GM12878 (cell line): ENCODE results near the gene COL23A1. TPM values are rescaled to one million over a fixed set of nuclear protein-coding genes. Genes with fewer than 3 reads are reported as not detected.

Experiments
- CHD2 ChIP-seq: IDR thresholded peaks from 2 replicates; pipeline ENCODE4 v1.6.1; 2011; ENCODE audit warnings: low read depth, low read length, improper control_type of control experiment, borderline replicate concordance
- CREB1 ChIP-seq: IDR thresholded peaks from 2 replicates; pipeline ENCODE4 v1.6.1; 2012; ENCODE audit warnings: low read depth, mild to moderate bottlenecking, inconsistent platforms
- HDAC6 ChIP-seq: fragments of 200-600 bp; sonication (generic); IDR thresholded peaks from one replicate; pipeline ENCODE4 v1.8.0; 2017; ENCODE audit warnings: antibody characterized with exemption; ENCODE audit not compliant: unreplicated experiment
- MTA3 ChIP-seq: IDR thresholded peaks from 2 replicates; pipeline ENCODE4 v1.6.1; 2012; ENCODE audit warnings: low read length, inconsistent platforms, borderline replicate concordance
- NKRF ChIP-seq: fragments of 450-650 bp; conservative IDR thresholded peaks from 2 replicates; pipeline ENCODE4 v1.6.1; 2017; ENCODE audit warnings: mild to moderate bottlenecking, moderate library complexity
- PRDM15 ChIP-seq: fragments of 450-650 bp; formaldehyde crosslinking; IDR thresholded peaks from 2 replicates; pipeline ENCODE4 v1.4.0; 2020; ENCODE audit warnings: mild to moderate bottlenecking, moderate library complexity
- RELA ChIP-seq: fragments of 450-650 bp; IDR thresholded peaks from 2 replicates; pipeline ENCODE4 v1.8.0; 2014; ENCODE audit warnings: borderline replicate concordance; ENCODE audit not compliant: partially characterized antibody
- RELB ChIP-seq: fragments of 450-650 bp; IDR thresholded peaks from 2 replicates; pipeline ENCODE4 v1.6.1; 2017; ENCODE audit warnings: low read depth, mild to moderate bottlenecking, moderate library complexity
- SMAD1 ChIP-seq: fragments of 450-650 bp; IDR thresholded peaks from 2 replicates; pipeline ENCODE4 v1.6.1; 2018; ENCODE audit warnings: mild to moderate bottlenecking, low read depth; ENCODE audit not compliant: partially characterized antibody
- SRF ChIP-seq, 2 experiments: IDR thresholded peaks; 2 replicates each; pipeline ENCODE4 v1.6.1; 2011; ENCODE audit warnings: low read depth in 2 of 2, low read length in 2 of 2, mild to moderate bottlenecking in 1 of 2, moderate library complexity in 1 of 2
- USF1 ChIP-seq: IDR thresholded peaks from 2 replicates; pipeline ENCODE4 v1.6.1; 2011; ENCODE audit warnings: borderline replicate concordance, low read depth, mild to moderate bottlenecking, moderate library complexity, mixed read lengths, low read length; ENCODE audit not compliant: insufficient read depth; ENCODE audit errors: extremely low read length
- ZNF274 ChIP-seq: IDR thresholded peaks from one replicate; pipeline ENCODE4 v1.8.0; 2011; ENCODE audit not compliant: insufficient read length, insufficient read depth
- ZNF384 ChIP-seq: IDR thresholded peaks from 2 replicates; pipeline ENCODE4 v1.6.1; 2012; ENCODE audit warnings: low read depth, mild to moderate bottlenecking, low read length, improper control_type of control experiment, borderline replicate concordance
- ZNF592 ChIP-seq: fragments of 450-650 bp; IDR thresholded peaks from 2 replicates; pipeline ENCODE4 v1.6.1; 2017; ENCODE audit warnings: mild to moderate bottlenecking, moderate library complexity
- polyA plus RNA-seq, 11 experiments: library from polyadenylated mRNA; depleted of rRNA in 4 of 11; unstranded in 6 of 11; stranded (reverse) in 5 of 11; fragments of >200 nt; fragmentation: Nextera tagmentation in 4 of 11; fragmentation: Illumina TruSeq in 1 of 11; extraction: Ambion mirVana in 4 of 11; extraction: Trizol in 1 of 11; gene quantifications; 1 replicate in 1 of 11; 2 replicates in 10 of 11; pipeline versions ENCODE4 v1.2.1 to v1.2.3, GENCODE V29; 2011 to 2016; ENCODE audit warnings: inconsistent platforms in 2 of 11, missing spikeins in 2 of 11, low read depth in 1 of 11
- total RNA-seq, 4 experiments: library from RNA; depleted of rRNA in 3 of 4; stranded (reverse); fragments of >200 nt in 3 of 4; fragmentation: Illumina TruSeq in 1 of 4; extraction: Trizol in 1 of 4; gene quantifications; 2 replicates each; pipeline versions ENCODE4 v1.2.1 to v1.2.3, GENCODE V29; 2013 to 2021

Gene COL23A1
- total and polyA plus RNA-seq, 10 of the 15 experiments (the other 5 are each of a cell fraction or from before 2014, with no cell fraction given): 0.03 to 0.83 (median 0.09) TPM; not detected in 5

GRCh38 chr5:178204182-178204934 is 385.8 kb downstream of the COL23A1 start, which contains the start of gene HNRNPAB (continued):
- TF ChIP-seq PRDM15 (CRISPR knock-in tag): no peak
- TF ChIP-seq MTA3: no peak
- TF ChIP-seq RELA: no peak
- TF ChIP-seq ZNF274: no peak
- TF ChIP-seq CHD2: peak; percentile 92; the same call in 1 of the 2 replicates
- no peak for TF ChIP-seq USF1
- no peak for TF ChIP-seq ZNF592
- TF ChIP-seq ZNF384: no peak
- peak; percentile 58; the same call in 1 of the 2 replicates for TF ChIP-seq CREB1
- TF ChIP-seq NKRF: peak; percentile 91
- TF ChIP-seq SRF (IDR thresholded peaks at IDR 0.05; ENCODE audit: low read depth in 2 of 2, low read length in 2 of 2): no peak
- 0 out of 2 replicates have a peak, but pooled peaks have one; percentile 17 for TF ChIP-seq RELB
- TF ChIP-seq SMAD1: no peak
- TF ChIP-seq HDAC6: peak; percentile 93
